GM18867 (cell line): Measurements from ENCODE around the gene HOXA6.

Experiments
- ATAC-seq: cut with Tn5 transposase; IDR thresholded peaks from one replicate; pipeline ENCODE4 v1.9.1; 2021; ENCODE audit warnings: mild to moderate bottlenecking, moderate library complexity; ENCODE audit not compliant: unreplicated experiment

HOXA6 gene

DNA sequence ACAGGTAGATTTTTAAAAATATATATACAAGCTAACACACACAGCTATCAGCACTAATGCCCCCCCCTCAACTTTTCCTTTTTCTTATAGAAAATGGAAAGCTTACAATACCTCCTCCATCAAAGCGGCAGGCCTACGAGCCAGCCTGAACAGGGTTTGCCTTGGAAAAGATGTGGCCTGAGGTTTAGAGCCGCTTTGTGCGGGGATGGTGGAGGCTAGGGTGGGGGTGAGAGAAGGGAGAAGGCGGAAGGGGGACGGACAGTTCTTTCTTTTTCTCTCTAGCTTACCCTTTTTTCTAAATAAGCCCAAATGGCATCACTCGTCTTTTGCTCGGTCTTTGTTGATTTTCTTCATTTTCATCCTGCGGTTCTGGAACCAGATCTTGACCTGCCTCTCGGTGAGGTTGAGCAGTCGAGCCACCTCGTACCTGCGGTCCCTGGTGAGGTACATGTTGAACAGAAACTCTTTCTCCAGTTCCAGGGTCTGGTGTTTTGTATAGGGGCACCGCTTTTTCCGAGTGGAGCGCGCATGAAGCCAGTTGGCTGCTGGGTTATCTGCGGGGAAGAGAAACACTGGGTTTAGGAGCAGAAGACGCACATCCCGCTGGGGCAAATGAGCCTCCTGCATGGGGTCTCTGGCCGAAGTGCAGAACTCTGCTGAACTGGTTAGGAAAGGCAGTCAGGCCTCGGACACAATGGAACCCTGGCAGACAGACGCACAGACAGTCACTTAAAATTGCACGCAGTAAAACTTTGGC lies 15.9 kb upstream of the HOXA6 start:
- ATAC-seq, result no peak

DNA sequence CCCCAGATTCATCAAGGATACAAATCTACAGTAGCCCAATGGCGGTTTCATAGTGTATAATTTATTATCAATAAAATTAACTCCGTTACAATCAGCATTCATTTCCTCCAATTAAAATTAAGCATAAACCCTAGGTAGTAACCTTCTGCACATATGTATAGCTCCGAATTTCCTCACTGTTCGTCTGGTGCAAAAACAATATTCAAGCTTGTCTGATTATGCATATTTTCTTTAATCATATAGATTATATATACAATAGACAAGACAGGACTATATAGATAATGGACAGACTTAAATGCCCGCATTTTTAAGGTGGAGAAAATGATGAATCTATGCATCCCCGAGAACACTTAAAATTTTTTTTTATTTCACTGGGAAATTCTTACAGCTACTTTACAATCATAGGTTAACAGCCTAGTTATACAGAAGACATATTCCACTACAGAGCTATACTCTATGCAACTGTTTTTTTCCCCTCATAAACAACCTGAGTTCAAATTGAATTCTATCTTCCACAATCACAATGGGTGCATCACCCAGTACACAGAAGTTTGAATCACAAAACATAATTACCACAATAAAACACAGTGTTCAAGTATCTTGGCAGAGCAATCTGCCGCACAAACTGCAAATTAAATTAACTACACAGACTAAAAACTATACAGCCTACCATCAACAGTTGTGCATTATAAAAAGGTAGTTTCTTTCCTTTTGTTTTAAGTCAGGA lies 15.2 kb upstream of the HOXA6 start:
- ATAC-seq, result no peak

DNA sequence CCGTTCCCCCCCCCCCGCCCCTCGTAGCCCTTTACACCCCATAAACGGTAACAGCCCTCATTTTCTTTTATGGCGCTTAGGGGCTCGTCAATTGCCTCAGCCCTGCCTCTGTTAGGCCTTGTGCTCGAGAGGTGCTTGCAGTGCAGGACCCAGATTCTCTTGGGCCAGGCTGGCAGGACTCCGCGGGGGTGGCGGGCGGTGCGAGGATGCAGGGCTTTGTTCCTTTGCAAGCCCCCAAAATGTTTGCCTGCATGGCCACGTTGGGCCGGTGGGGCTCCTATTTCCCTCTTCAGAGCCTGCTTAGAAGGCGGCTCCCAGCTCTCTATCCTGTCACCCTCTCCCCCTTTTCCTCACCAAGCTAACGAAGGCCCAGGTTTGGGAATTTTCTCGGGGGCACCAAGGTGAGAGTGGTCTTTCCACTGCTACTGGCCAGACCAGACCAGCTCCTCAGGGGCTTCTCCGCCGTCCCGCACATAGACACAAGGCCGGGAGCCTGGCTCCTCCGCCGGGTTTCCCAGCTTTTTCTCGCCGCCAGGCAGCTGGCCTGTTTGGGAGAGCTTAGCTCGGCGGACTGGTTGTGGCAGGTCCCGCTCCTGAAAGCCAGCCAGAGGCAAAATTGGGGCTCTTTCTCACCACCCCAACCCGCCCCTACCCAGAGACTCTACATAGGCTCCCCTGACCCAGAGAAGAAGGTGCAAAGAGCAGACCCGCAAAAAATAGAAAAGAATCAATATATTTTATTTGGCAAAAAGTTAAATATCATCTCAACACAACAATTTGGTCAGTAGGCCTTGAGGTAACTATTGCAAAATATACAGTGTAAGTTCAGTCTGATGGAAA lies 14.4 kb upstream of the HOXA6 start:
- ATAC-seq, result no peak

DNA sequence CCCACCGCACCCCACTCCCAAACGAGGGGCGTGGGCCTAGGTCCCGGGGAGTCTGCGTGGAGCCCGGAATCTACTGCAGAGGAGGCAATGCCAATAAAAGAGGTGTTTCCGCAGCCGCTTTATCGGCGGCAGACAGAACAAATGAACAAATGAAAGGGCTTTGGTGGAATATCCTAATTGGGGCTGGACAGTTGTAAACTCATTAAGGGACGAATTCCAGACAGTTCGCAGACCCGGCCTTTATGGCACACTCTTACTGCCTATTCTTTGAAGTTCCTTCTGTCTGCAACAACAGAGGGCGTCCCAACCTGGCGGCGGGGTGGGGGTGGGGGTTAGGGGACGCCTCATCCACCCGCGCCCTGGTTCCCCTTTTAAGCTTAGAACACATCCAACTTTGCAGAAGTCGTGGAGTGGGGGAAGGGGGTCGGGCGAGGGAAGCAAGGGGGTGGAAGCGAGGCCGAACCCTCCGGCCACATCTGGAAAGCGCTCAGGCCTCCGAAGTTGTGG lies 13.7 kb upstream of the HOXA6 start:
- ATAC-seq, result no peak

DNA sequence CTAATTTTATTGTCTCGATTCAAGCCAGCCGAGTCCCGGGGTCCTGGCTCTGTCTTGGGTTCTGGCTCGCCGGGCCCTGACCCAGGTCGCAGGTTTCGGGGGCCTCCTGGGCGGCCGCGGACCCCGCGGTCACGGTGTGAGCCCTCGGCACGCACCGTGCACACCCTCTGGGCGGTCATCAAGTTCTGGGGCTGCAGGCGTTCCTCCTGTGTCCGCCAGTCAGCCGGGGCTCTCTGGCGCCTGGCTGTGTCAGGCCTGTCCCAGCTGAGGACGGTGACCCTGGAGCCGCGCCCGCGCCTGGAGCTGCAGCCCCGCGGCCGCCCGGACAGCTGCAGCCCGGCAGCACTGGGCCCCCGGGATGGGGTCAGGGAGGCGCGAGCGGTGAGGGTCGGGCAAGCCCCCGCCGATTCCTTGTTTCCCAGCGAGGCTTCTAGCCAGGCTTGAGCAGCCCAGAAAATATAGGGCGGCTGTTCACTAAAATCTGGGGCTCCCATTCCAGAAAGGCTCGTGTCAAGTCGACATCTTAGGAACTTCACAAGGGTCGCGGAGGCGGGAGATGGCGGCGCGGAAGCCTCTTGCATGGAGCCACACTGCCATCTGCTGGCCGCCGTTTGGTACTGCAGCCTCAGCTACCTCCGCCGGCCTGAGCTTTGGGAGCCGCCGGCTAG lies 13.1 kb upstream of the HOXA6 start:
- ATAC-seq, result peak; percentile 67

DNA sequence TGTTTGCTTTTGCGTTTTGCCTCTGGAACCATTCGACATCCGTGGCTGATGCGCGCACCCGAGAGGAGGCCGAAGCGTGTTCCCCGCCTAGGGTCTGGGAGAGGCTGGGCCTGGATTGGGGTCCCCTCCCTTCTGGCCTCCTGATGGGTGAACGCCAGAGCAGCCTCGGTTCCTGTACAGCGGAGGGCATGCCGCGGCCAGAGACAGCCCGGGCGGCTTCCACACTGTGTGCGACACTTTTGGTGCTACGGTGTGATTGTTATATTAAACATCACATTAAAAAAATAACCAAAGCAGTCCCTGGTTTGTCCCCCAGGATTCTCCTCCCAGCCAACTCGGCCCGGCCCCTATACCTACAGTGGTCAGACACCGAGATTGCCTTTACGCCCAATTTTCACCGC lies 12.6 kb upstream of the HOXA6 start:
- ATAC-seq, result peak; percentile 14

DNA sequence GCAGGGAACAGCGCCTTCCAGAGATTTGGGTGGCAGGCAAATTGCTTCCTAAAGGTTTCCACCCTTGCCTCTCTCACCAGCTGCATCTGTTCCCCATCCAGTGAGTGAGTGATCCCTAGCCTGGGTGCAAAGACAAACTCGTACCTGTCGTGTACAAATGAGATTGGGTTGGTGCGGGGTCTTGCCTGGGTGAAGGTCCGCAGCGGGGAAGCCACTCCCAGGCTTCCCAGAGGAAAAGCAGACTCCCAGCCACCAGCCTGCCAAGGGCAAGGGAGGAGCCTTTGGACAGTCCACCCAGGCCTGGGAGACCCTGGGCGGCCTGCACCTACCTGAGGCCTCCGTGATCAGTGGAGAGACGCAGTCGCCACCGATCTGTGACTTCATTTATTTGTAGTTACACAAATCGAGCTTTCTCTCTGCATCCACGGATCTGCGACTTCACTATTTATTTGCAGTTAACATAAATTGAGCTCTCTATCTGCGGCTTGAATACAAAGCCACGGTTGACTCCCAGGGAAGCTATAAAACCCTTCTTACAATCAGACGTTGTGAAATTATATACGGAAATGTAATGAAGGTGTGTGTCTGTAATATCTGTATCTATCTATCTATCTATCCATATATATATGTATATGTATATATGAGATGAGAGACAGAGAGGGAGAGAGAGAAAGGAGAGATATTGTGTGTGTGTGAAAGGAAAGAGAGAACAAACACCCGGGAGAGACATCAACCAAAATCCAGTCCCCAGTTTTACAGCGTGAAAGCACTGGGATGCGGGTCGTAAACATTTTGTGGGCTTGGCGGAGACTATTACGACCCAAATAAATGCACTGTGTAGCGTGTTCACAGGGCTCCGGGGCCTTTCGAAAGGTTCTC lies 11.9 kb upstream of the HOXA6 start:
- no peak for ATAC-seq

DNA sequence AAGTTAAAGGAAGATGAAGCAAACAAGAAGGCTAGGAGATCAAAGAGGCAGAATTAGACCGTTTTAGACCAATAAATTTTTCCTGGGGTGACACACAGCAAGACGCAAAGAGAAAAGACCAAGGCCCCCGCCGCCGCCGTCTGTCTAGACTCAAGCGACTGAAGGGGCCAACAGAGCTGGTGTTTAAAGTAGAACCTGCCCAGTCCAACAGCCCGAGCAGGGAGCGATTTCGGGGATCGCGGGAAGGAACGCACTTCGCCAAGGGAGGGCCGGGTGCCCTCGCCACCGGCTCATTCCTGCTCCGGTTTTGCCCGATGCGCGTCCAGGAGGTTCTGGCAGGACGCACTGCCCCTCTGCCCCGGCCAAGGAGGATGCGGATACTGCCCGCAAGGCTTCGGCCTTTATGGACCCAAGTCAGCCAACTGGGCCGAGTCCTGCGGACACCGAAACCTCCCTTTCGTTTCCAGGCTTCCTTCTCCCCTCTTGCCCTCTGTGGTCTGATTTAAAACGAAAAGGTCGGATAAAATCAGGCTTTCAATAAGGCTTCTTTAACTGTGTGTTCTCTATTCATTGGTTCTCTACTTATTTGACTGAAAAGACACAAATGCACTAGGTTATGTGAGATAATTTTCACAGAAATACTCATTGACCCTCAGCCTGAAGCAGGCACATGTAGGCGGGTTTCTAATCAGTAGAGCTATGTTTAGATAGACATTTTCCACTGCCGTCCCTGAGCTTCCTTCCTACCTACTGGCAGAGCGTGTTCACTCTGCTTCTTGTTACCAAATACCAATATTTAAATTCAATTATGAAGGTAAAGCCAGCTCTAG lies 11.1 kb upstream of the HOXA6 start:
- no peak for ATAC-seq

DNA sequence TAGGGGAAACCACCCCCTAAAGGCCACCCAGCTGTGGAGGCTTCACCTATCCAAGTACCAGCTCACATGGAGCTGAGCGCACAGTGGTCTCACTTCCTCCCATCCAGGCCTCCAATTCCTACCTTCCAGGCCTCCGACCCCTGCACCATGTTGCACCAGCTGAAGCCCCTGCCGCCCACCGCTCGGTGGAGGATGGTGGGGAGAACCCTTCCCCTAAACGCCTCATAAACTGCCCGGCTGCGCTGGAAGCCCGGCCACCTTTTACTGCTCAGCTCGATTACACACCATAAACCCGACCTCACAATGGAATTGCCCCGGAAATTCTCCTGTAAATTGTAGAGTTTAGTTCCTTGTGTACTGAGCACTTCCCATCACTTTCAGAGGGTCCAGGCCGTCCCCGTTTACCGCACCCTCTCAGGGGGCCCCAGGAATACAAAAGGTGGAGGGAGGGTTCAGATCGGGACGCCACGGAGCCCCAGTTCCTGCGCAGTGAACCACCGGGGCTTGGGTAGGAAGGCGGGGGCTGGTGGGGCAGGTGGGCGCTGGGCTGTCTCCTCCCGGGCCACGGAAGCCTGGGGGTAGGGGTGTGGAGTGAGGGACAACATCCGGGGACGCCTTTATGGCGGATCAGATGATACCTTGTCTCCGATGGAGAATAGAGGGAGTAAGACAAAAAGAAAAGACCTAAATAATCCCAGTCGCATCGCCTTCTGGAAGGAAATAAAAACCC lies 10.3 kb upstream of the HOXA6 start:
- no peak for ATAC-seq

DNA sequence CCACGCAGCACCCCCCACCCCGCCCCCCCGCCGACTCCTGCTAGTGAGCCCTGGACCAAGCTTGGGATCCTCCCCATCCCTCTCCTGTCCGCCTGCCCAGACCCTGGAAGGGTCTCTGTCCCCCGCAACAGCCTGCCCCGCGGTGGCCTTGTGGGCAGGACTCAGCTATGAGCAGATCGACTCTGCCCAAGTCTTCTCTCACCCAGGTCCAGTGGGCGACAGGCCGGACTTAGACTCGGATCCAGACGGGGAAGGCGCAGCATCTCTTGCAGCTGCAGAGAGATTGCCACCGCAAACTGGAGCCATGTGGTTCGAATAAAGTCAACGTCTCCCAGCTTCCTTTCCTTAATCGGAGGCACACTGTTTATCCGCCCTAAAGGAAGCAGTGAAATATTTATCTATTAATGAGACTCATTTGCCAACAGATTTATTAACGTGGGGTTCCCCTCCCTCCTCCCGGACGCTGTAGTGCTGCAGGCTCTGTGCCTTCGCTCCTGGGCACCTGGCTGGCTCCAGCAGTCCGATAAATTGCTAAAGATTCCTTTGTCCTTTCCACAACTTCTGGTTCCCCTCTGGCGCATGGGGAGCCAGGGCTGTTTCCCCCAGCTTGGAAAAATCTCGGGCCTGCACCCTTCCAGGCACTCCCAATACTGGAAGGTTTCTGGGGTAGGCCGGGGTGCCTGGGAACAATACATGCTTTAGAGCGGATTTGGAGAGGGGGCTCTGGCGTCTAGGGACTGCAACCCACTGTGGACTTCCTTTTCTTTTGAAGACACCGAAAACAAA lies 9.5 kb upstream of the HOXA6 start:
- no peak for ATAC-seq

DNA sequence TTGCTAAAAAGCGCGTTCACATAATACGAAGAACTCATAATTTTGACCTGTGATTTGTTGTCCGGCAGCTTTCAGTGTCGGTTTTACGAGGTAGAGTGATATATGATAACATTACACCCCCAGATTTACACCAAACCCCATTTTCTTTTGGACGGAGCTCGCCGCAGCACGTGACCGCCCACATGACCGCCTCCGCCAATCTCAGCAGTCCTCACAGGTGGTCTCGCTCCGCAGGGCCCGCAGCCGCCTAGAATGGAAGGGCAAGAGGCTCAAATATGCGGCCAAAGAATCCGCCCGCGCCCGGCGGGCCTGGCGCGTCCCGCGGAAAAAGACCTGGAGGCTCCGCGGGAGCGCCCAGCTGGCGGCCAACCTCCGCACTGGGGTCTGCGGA lies 8.9 kb upstream of the HOXA6 start, which contains the start of gene HOXA7:
Gene HOXA7, minus strand, starts transcription at position 168 of the 391 bp plus-strand sequence. Its CDS starts 130 bp downstream, at position 38.
- no peak for ATAC-seq

DNA sequence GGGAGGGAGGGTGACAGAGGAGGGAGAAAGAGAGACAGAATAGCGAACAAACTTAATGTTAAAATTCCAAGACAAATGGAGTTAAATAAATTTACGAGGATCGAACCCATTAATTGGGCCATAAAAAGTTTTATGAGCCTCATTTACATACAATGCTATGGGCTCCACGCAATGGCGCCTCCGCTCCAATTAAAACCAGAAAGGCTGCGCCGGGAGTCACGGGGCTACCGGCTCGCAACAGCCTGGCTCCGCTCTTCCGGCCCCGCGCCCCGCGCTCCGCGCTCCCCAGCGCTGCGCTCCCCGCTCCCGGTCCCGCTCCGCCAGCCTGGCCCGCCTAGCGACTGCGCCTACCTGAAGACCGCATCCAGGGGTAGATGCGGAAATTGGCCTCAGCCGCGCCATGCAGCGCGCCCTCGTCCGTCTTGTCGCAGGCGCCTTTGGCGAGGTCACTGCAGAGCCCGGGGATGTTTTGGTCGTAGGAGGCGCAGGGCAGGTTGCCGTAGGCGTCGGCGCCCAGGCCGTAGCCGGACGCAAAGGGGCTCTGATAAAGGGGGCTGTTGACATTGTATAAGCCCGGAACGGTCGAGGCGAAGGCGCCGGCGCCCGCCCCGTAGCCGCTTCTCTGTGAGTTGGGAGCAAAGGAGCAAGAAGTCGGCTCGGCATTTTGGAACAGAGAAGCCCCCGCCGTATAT lies 8.4 kb upstream of the HOXA6 start:
- no peak for ATAC-seq

DNA sequence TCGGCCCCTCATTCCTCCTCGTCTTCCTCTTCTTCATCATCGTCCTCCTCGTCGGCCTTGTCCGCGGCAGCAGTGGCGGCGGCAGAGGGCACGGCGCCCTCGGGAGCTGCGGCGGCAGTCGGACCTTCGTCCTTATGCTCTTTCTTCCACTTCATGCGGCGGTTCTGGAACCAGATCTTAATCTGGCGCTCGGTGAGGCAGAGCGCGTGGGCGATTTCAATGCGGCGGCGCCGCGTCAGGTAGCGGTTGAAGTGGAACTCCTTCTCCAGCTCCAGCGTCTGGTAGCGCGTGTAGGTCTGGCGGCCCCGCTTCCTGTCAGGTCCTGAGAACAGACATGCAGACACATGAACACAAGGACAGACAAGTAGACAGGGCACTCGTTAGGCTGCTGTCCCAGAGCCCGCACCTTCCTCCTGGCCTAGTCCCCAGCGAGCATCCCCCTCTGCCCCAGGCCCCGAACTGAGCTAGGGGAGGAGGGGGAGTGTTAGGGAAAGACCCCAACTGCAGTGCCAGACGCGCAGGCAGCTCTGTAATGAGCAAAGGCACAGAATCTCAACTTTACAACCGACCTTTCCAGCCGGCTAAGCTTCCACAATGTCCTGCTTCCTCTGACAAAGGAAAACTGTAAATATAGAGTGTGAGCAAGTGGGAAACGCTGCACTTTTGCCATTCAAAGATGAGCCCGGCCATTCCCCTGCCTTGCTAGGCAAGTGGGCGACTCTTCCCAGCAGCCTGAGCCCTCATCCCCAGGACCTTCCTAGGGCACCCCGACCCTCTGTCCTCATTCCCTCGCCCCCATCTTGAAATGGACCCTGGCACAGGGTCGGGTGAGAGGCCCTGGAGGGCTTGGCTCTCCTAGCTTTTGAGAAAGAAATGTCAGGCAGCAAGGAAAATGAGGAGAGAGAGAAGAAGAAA lies 7.6 kb upstream of the HOXA6 start:
- ATAC-seq, result no peak

DNA sequence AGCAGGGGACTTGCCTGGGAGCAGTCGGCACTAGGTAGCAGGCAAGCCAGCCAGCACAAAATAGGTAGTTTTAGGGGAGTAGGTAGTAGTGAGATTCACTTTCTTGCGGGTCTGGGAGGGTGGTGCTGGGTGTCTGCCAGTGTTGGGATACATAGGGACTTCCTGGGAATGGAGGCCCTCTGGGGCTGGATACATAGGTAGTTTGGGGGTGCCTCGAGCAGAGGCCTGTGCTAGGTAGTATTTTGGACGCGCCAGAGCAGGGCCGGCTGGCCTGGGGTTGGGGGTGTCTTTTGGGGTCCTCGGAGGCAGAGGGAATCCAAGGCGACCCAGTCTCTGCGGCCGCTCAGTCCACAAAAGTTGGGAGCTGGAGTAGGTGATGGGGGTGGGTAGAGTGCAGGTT lies 6.8 kb upstream of the HOXA6 start:
- no peak for ATAC-seq

DNA sequence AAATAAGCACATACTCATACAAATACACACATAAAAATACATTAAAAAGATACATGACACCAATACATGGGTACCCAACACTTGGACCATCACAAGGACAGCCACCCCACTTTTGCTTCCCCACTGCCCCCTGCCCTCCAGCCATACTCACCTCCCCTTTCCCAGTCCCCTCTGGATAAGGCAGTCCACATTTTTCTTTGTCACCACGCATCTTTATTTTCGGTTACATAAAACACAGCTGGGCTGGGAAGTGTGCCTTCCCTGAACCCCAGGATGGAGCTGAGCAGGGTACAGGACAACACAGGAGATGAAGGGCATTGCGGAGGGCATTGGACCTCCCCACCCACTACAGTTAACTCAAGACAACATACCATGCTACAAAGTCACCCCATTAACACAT lies 6.0 kb upstream of the HOXA6 start:
- no peak for ATAC-seq
